GM21423 (cell line): ENCODE results near the gene TUBA8.
"Not testable (repeated sequence)": the region's sequence is repeated elsewhere in the genome, so short reads cannot be mapped to it uniquely, and the experiment has no call there.

Experiments
- ATAC-seq: cut with Tn5 transposase; IDR thresholded peaks from one replicate; pipeline ENCODE4 v1.9.1; 2021; ENCODE audit warnings: mild to moderate bottlenecking, moderate library complexity; ENCODE audit not compliant: unreplicated experiment

Gene TUBA8

GRCh38 chr22:18123476-18124025 lies 12.9 kb downstream of the TUBA8 start:
- not testable (repeated sequence) for ATAC-seq

DNA sequence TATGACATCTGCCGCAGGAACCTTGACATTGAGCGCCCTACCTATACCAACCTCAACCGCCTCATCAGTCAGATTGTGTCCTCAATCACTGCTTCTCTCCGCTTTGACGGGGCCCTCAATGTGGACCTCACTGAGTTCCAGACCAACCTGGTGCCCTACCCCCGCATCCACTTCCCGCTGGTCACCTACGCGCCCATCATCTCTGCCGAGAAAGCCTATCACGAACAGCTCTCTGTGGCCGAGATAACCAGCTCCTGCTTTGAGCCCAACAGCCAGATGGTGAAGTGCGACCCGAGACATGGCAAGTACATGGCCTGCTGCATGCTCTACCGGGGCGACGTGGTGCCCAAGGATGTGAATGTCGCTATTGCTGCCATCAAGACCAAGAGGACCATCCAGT lies 16.0 kb downstream of the TUBA8 start:
- no peak for ATAC-seq

- no peak for ATAC-seq
Observed at GRCh38 chr22:18130018-18130417, 19.4 kb downstream of the TUBA8 start.

DNA sequence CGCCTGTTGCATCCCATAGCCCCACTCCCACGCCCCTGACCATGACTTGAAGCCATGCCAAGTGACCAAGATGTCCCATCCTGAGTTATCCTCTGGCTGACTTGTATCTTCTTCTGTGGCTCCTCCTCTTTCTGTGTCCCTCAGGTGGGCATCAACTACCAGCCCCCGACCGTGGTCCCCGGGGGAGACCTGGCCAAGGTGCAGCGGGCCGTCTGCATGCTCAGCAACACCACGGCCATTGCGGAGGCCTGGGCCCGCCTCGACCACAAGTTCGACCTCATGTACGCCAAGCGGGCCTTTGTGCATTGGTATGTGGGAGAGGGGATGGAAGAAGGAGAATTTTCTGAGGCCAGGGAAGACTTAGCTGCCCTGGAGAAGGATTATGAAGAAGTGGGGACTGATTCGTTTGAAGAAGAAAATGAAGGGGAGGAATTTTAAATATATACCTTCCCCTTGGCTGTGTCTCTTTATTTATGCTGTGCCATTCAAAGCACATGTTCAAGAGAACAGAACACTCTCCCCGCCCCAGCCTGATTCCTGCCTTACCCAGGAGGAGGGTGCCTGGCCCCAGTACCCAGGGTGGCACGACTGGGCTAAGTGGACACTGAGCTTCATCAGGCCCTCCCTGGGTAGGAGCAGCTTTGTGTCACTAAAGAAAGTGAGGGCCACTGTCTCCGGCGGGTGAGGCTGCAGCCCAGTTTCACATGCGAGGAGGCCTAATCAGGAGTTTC lies 20.3 kb downstream of the TUBA8 start:
- ATAC-seq = no peak

DNA sequence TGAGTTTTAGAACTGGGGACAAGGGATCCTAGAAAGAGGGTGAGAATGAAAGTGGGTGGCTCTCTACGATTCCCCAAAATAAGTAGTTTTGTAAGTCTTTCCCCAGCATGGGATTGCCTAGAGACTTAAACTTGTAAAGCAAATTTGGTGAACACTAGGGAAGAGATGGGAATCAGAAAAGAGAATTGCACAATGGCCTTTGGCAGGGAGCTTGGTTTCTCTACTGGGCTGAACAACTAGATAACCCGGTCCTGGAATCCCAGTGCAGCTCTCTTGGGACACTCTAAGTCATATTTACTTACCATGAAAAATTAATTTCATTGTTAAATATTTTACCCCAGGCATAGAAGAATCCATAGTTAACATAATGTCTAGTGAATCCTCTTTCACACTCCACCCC lies 22.8 kb downstream of the TUBA8 start:
- no peak for ATAC-seq

GRCh38 chr22:18136563-18137320 lies 26.1 kb downstream of the TUBA8 start:
- no peak for ATAC-seq

- not testable (repeated sequence) for ATAC-seq
Observed at GRCh38 chr22:18141004-18141403, 30.4 kb downstream of the TUBA8 start.

GRCh38 chr22:18144105-18144504 lies 33.5 kb downstream of the TUBA8 start:
- ATAC-seq = no peak

DNA sequence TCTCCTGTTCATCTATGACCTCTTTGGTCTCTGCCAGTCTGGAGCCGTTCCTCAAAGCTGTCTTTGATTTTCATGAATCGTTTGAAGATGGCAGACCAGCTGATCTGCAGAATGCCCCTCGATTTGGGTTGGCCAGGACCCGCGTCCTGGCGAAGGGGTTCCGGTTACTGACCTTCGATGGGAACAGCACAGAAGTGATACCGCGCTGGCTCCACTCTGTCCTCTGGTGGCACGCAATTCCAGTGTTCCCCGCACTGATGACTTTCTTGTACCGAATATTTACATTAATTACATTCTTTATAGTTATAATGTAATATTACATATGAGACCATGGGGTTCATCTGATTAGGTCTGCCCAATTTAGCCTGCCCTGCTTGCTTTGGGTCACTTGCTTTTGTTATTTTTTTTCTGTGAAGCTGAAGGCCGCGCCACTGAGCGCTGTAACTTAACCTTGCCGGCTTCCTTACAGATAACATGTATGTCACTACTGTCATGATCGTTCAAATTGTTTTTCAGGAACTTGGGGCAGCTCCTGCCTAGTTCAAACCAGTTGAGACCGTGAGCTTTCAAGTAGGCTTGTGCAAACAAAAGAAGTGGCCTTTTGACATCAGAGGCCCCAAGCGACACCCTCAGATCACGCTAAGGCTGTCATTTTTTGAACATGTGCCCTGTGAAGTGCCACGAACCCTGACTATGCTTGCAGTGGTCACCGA lies 35.2 kb downstream of the TUBA8 start:
- ATAC-seq = no peak

DNA sequence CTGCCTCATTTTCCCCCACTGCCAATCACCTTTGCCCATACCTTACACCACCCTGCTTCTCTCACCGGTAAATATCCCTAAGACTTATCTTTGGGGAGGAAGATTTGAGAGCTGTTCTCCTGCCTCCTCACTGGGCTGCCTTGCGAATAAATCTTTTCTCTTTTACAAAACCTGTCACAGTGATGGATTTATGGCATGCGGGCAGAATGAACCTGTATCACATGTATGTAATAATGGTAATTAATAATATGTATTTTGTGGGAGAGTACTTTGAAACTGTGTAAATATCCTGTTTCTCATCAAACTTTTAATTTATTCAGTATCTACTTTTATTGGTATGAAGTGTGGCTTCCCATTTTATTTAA lies 35.8 kb downstream of the TUBA8 start:
- no peak for ATAC-seq

DNA sequence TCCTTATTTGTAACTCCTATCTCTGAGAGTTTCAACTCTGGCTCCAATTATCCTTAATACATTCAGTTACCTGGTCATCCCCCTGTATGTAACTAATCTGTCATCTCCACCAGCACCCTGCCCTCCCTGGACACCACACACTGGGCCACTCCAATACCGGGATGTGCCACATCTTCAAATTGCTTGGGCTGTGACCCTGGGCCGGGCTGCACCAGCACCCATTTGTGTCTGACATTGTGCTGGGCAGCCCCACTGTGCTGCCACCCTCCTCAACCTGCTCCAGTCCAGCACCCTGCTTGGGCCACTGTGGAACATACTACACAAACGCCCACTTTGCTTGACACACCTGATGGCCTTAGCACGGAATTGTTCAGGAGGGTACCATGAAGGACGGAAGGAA lies 37.2 kb downstream of the TUBA8 start:
- ATAC-seq = no peak

GRCh38 chr22:18148293-18148965 lies 37.8 kb downstream of the TUBA8 start:
- no peak for ATAC-seq

- no peak for ATAC-seq
Observed at GRCh38 chr22:18152519-18152918, 41.9 kb downstream of the TUBA8 start.

DNA sequence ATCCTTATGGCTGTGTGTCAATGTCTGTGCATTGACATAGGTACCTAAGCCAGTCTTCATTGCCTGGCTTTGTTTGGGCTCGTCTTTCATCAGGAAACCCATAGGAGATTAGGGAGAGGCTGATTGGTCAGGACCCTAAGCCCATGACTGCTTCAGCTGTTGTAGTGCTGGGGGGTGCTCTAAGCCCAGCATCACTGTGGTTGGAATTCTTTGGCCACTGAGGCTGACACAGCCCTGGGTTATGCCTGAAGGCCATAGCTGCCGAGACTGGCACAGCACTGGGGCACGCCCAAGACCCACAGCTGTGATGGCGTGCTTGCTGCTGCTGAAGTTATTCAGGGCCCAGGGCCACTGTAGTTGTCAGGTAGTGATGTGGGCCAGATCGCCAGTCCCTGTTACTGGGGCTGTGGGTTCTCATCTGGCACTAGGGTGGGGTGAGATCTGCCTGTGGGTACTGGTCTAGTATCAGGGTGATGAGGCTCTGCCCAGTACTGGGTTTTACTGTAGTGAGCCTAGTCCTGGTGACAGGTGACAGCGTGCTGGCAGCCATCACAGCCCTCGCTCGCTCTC lies 44.3 kb downstream of the TUBA8 start:
- no peak for ATAC-seq

GRCh38 chr22:18155546-18155945 lies 44.9 kb downstream of the TUBA8 start:
- not testable (repeated sequence) for ATAC-seq

GRCh38 chr22:18156878-18157713 lies 46.5 kb downstream of the TUBA8 start:
- ATAC-seq = no peak

- ATAC-seq = no peak
Observed at GRCh38 chr22:18157714-18158028, 47.1 kb downstream of the TUBA8 start.

DNA sequence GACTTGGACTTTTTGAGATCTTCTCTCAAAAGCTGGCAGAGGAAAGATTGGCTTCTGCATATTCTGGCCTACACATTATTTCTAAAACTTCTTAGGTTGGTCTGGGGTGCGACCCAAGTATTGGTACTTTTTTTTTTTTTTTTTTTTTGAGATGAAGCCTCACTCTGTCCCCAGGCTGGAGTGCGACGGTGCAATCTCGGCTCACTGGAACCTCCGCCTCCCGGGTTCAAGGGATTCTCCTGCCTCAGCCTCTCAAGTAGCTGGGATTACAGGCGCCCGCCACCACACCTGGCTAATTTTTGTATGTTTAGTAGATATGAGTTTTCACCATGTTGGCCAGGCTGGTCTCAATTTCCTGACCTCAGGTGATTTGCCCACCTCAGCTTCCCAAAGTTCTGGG lies 50.0 kb downstream of the TUBA8 start:
- ATAC-seq = not testable (repeated sequence)

DNA sequence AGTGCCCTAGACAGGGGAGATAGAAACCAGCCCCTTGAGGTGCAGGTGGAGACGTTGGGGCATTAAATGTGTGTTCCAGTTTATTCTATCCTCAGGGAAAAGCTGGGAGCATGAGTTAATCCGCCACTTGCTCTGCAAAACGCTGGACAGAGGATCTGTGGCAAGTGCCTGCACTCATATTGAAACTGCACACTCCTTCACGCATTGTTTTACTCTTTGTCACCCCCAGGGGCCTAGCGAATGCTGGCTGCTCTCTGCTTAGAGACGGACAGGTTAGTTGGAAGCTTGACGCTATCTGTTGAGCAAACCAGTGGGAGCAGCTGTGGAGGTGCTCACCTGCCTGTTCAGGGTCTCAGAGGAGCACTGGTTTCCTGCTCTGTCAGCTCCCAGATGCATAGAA lies 53.2 kb downstream of the TUBA8 start:
- peak; percentile 76 for ATAC-seq

DNA sequence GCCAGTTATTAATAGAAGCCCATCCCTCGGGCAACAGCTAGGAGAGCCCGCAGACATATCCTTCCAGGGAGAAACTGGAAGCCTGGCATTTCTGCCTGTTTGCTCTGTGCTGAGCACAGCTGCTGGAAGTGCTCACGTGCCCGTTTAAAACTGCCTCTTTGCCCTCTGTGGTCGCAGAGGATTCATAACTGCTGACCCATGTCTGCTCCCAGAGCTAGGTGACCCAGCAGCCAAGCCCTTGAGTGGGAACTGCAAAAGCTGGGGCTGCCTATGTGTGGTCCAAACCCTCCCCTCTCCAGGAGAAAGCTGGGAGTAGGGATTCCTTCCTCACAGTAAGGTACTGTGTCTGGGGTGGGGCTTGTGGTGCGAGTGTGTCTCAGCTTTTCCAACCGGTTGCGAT lies 54.0 kb downstream of the TUBA8 start:
- not testable (repeated sequence) for ATAC-seq
